Ovary (tissue), 9 donors: ENCODE data around the gene S1PR1. TPM values are rescaled to one million over a fixed set of nuclear protein-coding genes. Genes with fewer than 3 reads are reported as not detected.

Source experiments
- DNase-seq, 5 donors: peaks; one replicate each; pipeline ENCODE4 v3.0.0-alpha.2; 2019 to 2020
- H3K27ac ChIP-seq, 2 donors: fragments of 200-600 bp; one replicate each; pipeline versions ENCODE4 v1.5.1 to v1.8.0; 2019 to 2022
- H3K27me3 ChIP-seq: fragments of 200-600 bp; one replicate; pipeline ENCODE4 v1.8.0; 2022
- H3K36me3 ChIP-seq: fragments of 200-600 bp; sonication (generic); one replicate; pipeline ENCODE4 v1.5.1; 2019
- H3K4me1 ChIP-seq: one replicate; pipeline ENCODE4 v1.8.1; 2013; ENCODE audit warnings: mild to moderate bottlenecking, moderate library complexity; ENCODE audit not compliant: insufficient read depth
- H3K4me3 ChIP-seq: fragments of 200-600 bp; sonication (generic); one replicate; pipeline ENCODE4 v1.5.1; 2017
- H3K9me3 ChIP-seq, 2 donors: fragments of 200-600 bp in 1 of 2; sonication (generic) in 1 of 2; one replicate each; pipeline versions ENCODE4 v1.5.1 to v1.8.1; 2013 to 2019; ENCODE audit warnings: mild to moderate bottlenecking in 1 of 2, moderate library complexity in 1 of 2
- CTCF ChIP-seq, 3 donors: fragments of 450-650 bp in 2 of 3; fragments of 200-600 bp in 1 of 3; IDR thresholded peaks; one replicate each; pipeline versions ENCODE4 v1.5.1 to v1.8.0; 2016 to 2022; ENCODE audit warnings: antibody characterized with exemption in 3 of 3, mild to moderate bottlenecking in 1 of 3
- EP300 ChIP-seq: sonication (generic); formaldehyde crosslinking; IDR thresholded peaks from one replicate; pipeline ENCODE4 v1.6.1; 2017; ENCODE audit warnings: antibody characterized with exemption
- POLR2A ChIP-seq: fragments of 450-650 bp; IDR thresholded peaks from one replicate; pipeline ENCODE4 v1.6.1; 2017; ENCODE audit warnings: antibody characterized with exemption, mild to moderate bottlenecking, moderate library complexity
- WGBS, 3 donors: extraction: QIAGEN DNeasy Blood & Tissue Kit in 1 of 3; methylation state at CpG; one replicate each; pipeline versions ENCODE4 v1.1.5 to v1.1.7; 2013 to 2017; 5-methylcytosine and 5-hydroxymethylcytosine counted together
- intact Hi-C, 4 donors: fragments of 100-400 bp; cut with DNase I; formaldehyde crosslinking; loops; one replicate each; pipeline versions ENCODE4 v1.11.0 to v1.15.1; 2022 to 2023
- polyA plus RNA-seq, 2 donors: library from polyadenylated mRNA; stranded (reverse); fragments of 200-250 nt in 1 of 2; fragments of 350-450 nt in 1 of 2; fragmentation: Illumina TruSeq in 1 of 2; extraction: RNeasy Lipid Tissue Mini Kit (QIAGEN cat#74804) in 1 of 2; gene quantifications; one replicate each; pipeline ENCODE4 v1.2.3, GENCODE V29; 2013 to 2014
- total RNA-seq, 7 donors: library from RNA; depleted of rRNA in 2 of 7; stranded (reverse); fragments of >200 nt in 2 of 7; fragmentation: NEBNext Ultra II Directional in 3 of 7; extraction: Animal tissue kit (Norgen Biotek cat#: 25700) in 3 of 7; gene quantifications; one replicate each; pipeline versions ENCODE4 v1.1.0 to v1.2.4, GENCODE V29; 2016 to 2023
- donor health status: DM: no; HTN: no; CAD: no; lungs with moderate emphysema.
- donor health status: DM: no; HTN: no; CAD: no.
- donor health status: Bipolar disorder and iron deficiency.
- donor health status: DM: yes; HTN: yes; CAD: no.
- donor health status: DM: no; HTN: no; CAD: no.
- donor health status: DM: yes; HTN: yes; CAD: no.

S1PR1 gene
- total and polyA plus RNA-seq, 9 donors = 8.0 to 27.8 (median 10.9) TPM

- H3K27me3 ChIP-seq = no peaks in the 10 kb centered on the region
- TF ChIP-seq POLR2A (no peak), CTCF (IDR thresholded peaks at IDR 0.05) (no peak), EP300 (no peak)
These were observed 45.8 kb upstream of the S1PR1 start for GRCh38 chr1:101191049-101191448.

GRCh38 chr1:101193733-101194169 lies 43.1 kb upstream of the S1PR1 start:
- H3K4me3 ChIP-seq = no peak overlapping the region
- H3K27ac ChIP-seq = no peak overlapping the region
- H3K4me1 ChIP-seq = no peaks in the 10 kb centered on the region
- DNase-seq = no peak
- H3K27me3 ChIP-seq = no peaks in the 10 kb centered on the region
- H3K36me3 ChIP-seq = no peaks in the 10 kb centered on the region
- 73 to 85% (median 81%) methylated on average over 4 of the region's 4 CpGs for WGBS, 3 donors
- no peaks in the 10 kb centered on the region for H3K9me3 ChIP-seq
- intact Hi-C loops = no loop called here
- TF ChIP-seq POLR2A = no peak
- no peak for TF ChIP-seq EP300
- TF ChIP-seq CTCF (IDR thresholded peaks at IDR 0.05) = no peak

More at GRCh38 chr1:101191049-101191448, 45.8 kb upstream of the S1PR1 start:
- intact Hi-C loops = no loop called here
- H3K36me3 ChIP-seq = no peaks in the 10 kb centered on the region
- peaks cover 1% of the 10 kb centered on the region for H3K4me1 ChIP-seq
- no peak for DNase-seq
- no peak overlapping the region for H3K27ac ChIP-seq
- no peaks in the 10 kb centered on the region for H3K9me3 ChIP-seq
- H3K4me3 ChIP-seq = no peak overlapping the region

GRCh38 chr1:101194746-101195145 lies 42.1 kb upstream of the S1PR1 start:
- TF ChIP-seq POLR2A (no peak), CTCF (IDR thresholded peaks at IDR 0.05) (no peak), EP300 (no peak)
- 83 to 89% (median 84%) methylated on average over 1 of the region's 1 CpG for WGBS, 3 donors
- intact Hi-C loops = no loop called here

GRCh38 chr1:101196668-101197067 lies 40.2 kb upstream of the S1PR1 start:
- H3K9me3 ChIP-seq = no peaks in the 10 kb centered on the region
- H3K4me3 ChIP-seq = no peak overlapping the region
- no peak for DNase-seq
- H3K4me1 ChIP-seq = no peaks in the 10 kb centered on the region
- 95 to 97% (median 96%) methylated on average over 2 of the region's 2 CpGs for WGBS, 3 donors
- no peaks in the 10 kb centered on the region for H3K27me3 ChIP-seq
- no peak for TF ChIP-seq EP300
- TF ChIP-seq POLR2A = no peak
- TF ChIP-seq CTCF (IDR thresholded peaks at IDR 0.05) = no peak
- H3K36me3 ChIP-seq = no peaks in the 10 kb centered on the region
- no peak overlapping the region for H3K27ac ChIP-seq
- intact Hi-C loops = no loop called here

More at GRCh38 chr1:101194746-101195145, 42.1 kb upstream of the S1PR1 start:
- H3K36me3 ChIP-seq = no peaks in the 10 kb centered on the region
- no peak for DNase-seq
- H3K27ac ChIP-seq = no peak overlapping the region
- H3K27me3 ChIP-seq = no peaks in the 10 kb centered on the region
- no peaks in the 10 kb centered on the region for H3K4me1 ChIP-seq
- no peak overlapping the region for H3K4me3 ChIP-seq
- no peaks in the 10 kb centered on the region for H3K9me3 ChIP-seq
